Right lobe of liver (tissue), 6 donors: ENCODE measurements around the gene MRGPRG. TPM values are rescaled to one million over a fixed set of nuclear protein-coding genes. Genes with fewer than 3 reads are reported as not detected.

Experiments used
- ATAC-seq, 4 donors: fragments of 200-7000 bp; cut with Tn5 transposase; one replicate each; pipeline ENCODE4 v1.9.1; 2020; ENCODE audit warnings: mild to moderate bottlenecking in 4 of 4, moderate library complexity in 4 of 4
- DNase-seq, 3 donors: peaks; one replicate each; pipeline ENCODE4 v3.0.0-alpha.2; 2020
- H3K27ac ChIP-seq, 3 donors: fragments of 200-600 bp; one replicate each; pipeline ENCODE4 v1.8.0; 2022
- H3K27me3 ChIP-seq, 2 donors: fragments of 200-600 bp; one replicate each; pipeline ENCODE4 v1.8.0; 2022
- H3K36me3 ChIP-seq, 4 donors: fragments of 200-600 bp; sonication (generic) in 1 of 4; one replicate each; pipeline versions ENCODE4 v1.5.1 to v1.8.0; 2017 to 2022; ENCODE audit warnings: control low read depth in 1 of 4
- H3K4me1 ChIP-seq, 4 donors: fragments of 200-600 bp; sonication (generic) in 1 of 4; one replicate each; pipeline versions ENCODE4 v1.5.1 to v1.8.0; 2017 to 2022; ENCODE audit warnings: control low read depth in 1 of 4
- H3K4me3 ChIP-seq, 3 donors: fragments of 200-600 bp; one replicate each; pipeline ENCODE4 v1.8.0; 2022
- H3K9me3 ChIP-seq, 4 donors: fragments of 200-600 bp; sonication (generic) in 1 of 4; one replicate each; pipeline versions ENCODE4 v1.5.1 to v1.8.0; 2017 to 2022; ENCODE audit warnings: control low read depth in 1 of 4
- CTCF ChIP-seq, 4 donors: fragments of 200-600 bp in 3 of 4; fragments of 450-650 bp in 1 of 4; IDR thresholded peaks; one replicate each; pipeline versions ENCODE4 v1.5.1 to v1.8.0; 2016 to 2022; ENCODE audit warnings: antibody characterized with exemption in 4 of 4, mild to moderate bottlenecking in 2 of 4
- POLR2A ChIP-seq: fragments of 450-650 bp; IDR thresholded peaks from one replicate; pipeline ENCODE4 v1.6.1; 2017; ENCODE audit warnings: antibody characterized with exemption, mild to moderate bottlenecking
- WGBS: methylation state at CpG from one replicate; pipeline ENCODE4 v1.1.6; 2018; ENCODE audit warnings: low coverage, low lambda C conversion rate; ENCODE audit not compliant: insufficient coverage; ENCODE audit errors: missing lambda C conversion rate; 5-methylcytosine and 5-hydroxymethylcytosine counted together
- intact Hi-C, 2 donors: fragments of 100-400 bp; cut with DNase I; formaldehyde crosslinking; loops; one replicate each; pipeline versions ENCODE4 v1.11.2 to v1.14.1; 2022
- total RNA-seq, 6 experiments: library from RNA; depleted of rRNA in 2 of 6; stranded (reverse); fragments of >200 nt in 2 of 6; fragmentation: NEBNext Ultra II Directional in 3 of 6; extraction: Animal tissue kit (Norgen Biotek cat#: 25700) in 3 of 6; gene quantifications; one replicate each; pipeline versions ENCODE4 v1.1.0 to v1.2.4, GENCODE V29; 2016 to 2023
- donor health status: DM: no; HTN: yes; CAD: no.
- donor health status: DM: no; HTN: no; CAD: no.
- donor health status: DM: no; HTN: no; CAD: no.
- donor health status: DM: no; HTN: yes; CAD: no.
- donor health status: DM: no; HTN: yes; CAD: no.

MRGPRG gene
- total RNA-seq, 6 experiments from 2014 or later = not detected

- no peak for ATAC-seq
- TF ChIP-seq POLR2A = no peak
- no peak for TF ChIP-seq CTCF (IDR thresholded peaks at IDR 0.05)
- Histone ChIP-seq H3K27ac (no peak overlapping the region), H3K9me3 (no peaks in the 10 kb centered on the region), H3K27me3 (no peaks in the 10 kb centered on the region), H3K4me3 (no peak overlapping the region), H3K36me3 (no peaks in the 10 kb centered on the region), H3K4me1 (no peaks in the 10 kb centered on the region)
- peak in 1 of 3 donors; percentile 17 for DNase-seq
- 69% methylated on average over 9 of the region's 11 CpGs for WGBS
- intact Hi-C loops = no loop called here
Observed at GRCh38 chr11:3186166-3186953, 32.3 kb downstream of the MRGPRG start.

- Histone ChIP-seq H3K36me3 (no peaks in the 10 kb centered on the region), H3K4me3 (no peak overlapping the region), H3K4me1 (no peaks in the 10 kb centered on the region), H3K27ac (no peak overlapping the region), H3K27me3 (no peaks in the 10 kb centered on the region), H3K9me3 (no peaks in the 10 kb centered on the region)
- intact Hi-C loops = no loop called here
- no peak for ATAC-seq
- TF ChIP-seq CTCF (IDR thresholded peaks at IDR 0.05) (no peak), POLR2A (no peak)
- WGBS = 67% methylated on average over 7 of the region's 11 CpGs
- DNase-seq = no peak
Observed at GRCh38 chr11:3184732-3185347, 33.8 kb downstream of the MRGPRG start.

- WGBS = 43% methylated on average over 1 of the region's 6 CpGs
- no peak for TF ChIP-seq CTCF (IDR thresholded peaks at IDR 0.05)
- Histone ChIP-seq H3K36me3 (no peaks in the 10 kb centered on the region), H3K9me3 (no peaks in the 10 kb centered on the region), H3K4me3 (no peak overlapping the region), H3K27ac (no peak overlapping the region), H3K4me1 (no peaks in the 10 kb centered on the region), H3K27me3 (no peaks in the 10 kb centered on the region)
- ATAC-seq = peak in 1 of 4 donors; percentile 17
- intact Hi-C loops = no loop called here
- DNase-seq = peak in 1 of 3 donors; percentile 24
Observed at GRCh38 chr11:3183523-3183922, 35.1 kb downstream of the MRGPRG start.

GRCh38 chr11:3182462-3182852 is 36.2 kb downstream of the MRGPRG start:
- intact Hi-C loops = no loop called here
- no CpG with 5 or more reads among the region's 4 CpGs for WGBS
- Histone ChIP-seq H3K27ac (no peak overlapping the region), H3K4me1 (no peaks in the 10 kb centered on the region), H3K27me3 (no peaks in the 10 kb centered on the region), H3K36me3 (no peaks in the 10 kb centered on the region), H3K9me3 (no peaks in the 10 kb centered on the region), H3K4me3 (no peak overlapping the region)
- peak in 1 of 3 donors; percentile 26 for DNase-seq
- TF ChIP-seq POLR2A (no peak), CTCF (IDR thresholded peaks at IDR 0.05) (no peak)
- ATAC-seq = peak in 1 of 4 donors; percentile 26
